ENCODE measurements around the gene EQTN. TPM values are rescaled to one million over a fixed set of nuclear protein-coding genes. Genes with fewer than 3 reads are reported as not detected.

Gene EQTN
- total RNA-seq, 1 donor from 2014 or later = not detected

Other genes starting within 250 kb of the EQTN start
- gene TEK, start 187.9 kb downstream of the EQTN start, total RNA-seq = 56.9 and 108 TPM in 2 replicates
- not detected in 2 replicates for gene IFNK, start 227.1 kb upstream of the EQTN start, total RNA-seq
- gene MOB3B, start 232.7 kb upstream of the EQTN start, total RNA-seq = 0.65 and 0.99 TPM in 2 replicates